ENCODE measurements around the gene PAIP2B. TPM values are rescaled to one million over a fixed set of nuclear protein-coding genes. Genes with fewer than 3 reads are reported as not detected.

Gene PAIP2B
- total RNA-seq, 1 donor = 0.27 TPM

DNA sequence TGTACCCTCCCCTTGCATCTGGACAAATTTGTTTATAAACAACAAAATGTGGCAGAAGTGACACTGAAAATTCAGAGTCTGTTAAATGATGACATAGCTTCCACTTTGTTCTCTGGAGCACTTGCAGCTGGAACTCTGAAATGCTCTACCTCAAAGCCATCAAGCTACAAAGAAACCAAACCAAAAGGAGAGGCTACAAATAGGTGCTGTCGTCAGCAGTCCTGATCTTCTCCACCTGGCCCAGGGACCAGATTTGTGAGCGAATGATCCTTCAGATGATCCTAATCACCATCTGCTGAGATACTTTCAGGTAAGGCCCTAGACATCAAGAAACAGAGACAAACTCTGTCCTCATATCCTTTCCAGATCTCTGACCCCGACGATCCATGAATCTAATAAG is 27.9 kb upstream of the PAIP2B start:
- DNase-seq (ENCODE audit: low read depth) = no peak
- H3K4me3 ChIP-seq (ENCODE audit: low read depth, low read length) = no peak overlapping the region
- TF ChIP-seq, protein P1, sequence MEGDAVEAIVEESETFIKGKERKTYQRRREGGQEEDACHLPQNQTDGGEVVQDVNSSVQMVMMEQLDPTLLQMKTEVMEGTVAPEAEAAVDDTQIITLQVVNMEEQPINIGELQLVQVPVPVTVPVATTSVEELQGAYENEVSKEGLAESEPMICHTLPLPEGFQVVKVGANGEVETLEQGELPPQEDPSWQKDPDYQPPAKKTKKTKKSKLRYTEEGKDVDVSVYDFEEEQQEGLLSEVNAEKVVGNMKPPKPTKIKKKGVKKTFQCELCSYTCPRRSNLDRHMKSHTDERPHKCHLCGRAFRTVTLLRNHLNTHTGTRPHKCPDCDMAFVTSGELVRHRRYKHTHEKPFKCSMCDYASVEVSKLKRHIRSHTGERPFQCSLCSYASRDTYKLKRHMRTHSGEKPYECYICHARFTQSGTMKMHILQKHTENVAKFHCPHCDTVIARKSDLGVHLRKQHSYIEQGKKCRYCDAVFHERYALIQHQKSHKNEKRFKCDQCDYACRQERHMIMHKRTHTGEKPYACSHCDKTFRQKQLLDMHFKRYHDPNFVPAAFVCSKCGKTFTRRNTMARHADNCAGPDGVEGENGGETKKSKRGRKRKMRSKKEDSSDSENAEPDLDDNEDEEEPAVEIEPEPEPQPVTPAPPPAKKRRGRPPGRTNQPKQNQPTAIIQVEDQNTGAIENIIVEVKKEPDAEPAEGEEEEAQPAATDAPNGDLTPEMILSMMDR (IDR thresholded peaks at IDR 0.05; ENCODE audit: insufficient read depth, low read length) = no peak

- TF ChIP-seq, protein P1 (IDR thresholded peaks at IDR 0.05; ENCODE audit: insufficient read depth, low read length) = no peak
- DNase-seq (ENCODE audit: low read depth) = no peak
- H3K4me3 ChIP-seq (ENCODE audit: low read depth, low read length) = no peak overlapping the region
Measured at GRCh38 chr2:71254078-71254477, 27.2 kb upstream of the PAIP2B start.

DNA sequence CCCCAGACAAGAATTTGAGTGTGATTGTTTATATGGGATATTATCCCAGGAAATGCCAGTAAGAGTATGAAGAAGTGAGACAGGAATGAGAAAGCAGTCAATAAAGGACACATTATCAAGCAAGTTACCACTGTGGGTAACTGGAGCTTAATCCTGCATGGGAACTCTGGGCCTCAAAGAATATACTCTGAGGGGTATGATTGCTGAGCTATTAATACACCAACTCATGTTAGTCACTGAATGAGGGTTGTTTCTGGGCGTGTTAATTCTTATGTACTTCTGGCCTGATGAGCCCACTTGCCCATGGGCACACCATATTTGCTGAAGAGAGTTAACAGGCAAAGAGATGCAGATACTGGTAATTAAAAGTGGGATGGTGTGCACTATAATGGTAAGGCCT is 26.6 kb upstream of the PAIP2B start:
- H3K4me3 ChIP-seq (ENCODE audit: low read depth, low read length) = no peak overlapping the region
- no peak for DNase-seq (ENCODE audit: low read depth)
- TF ChIP-seq, protein P1 (IDR thresholded peaks at IDR 0.05; ENCODE audit: insufficient read depth, low read length) = no peak

GRCh38 chr2:71252862-71253261 is 26.0 kb upstream of the PAIP2B start:
- TF ChIP-seq, protein P1 (IDR thresholded peaks at IDR 0.05; ENCODE audit: insufficient read depth, low read length) = no peak
- DNase-seq (ENCODE audit: low read depth) = no peak
- no peak overlapping the region for H3K4me3 ChIP-seq (ENCODE audit: low read depth, low read length)

DNA sequence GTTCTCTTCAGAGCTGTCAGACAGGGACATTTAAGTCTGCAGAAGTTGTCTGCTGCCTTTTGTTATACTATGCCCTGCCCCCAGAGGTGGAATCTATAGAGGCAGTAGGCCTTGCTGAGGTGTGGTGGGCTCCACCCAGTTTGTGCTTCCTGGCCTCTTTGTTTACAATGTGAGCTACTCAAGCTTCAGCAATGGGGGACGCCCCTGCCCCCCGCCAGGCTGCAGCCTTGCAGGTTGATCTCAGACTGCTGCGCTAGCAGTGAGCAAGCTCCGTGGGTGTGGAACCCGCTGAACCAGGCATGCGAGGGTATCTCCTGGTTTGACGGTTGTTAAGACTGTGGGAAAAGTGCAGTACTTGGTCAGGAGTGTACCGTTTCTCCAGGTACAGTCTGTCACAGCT is 24.0 kb upstream of the PAIP2B start:
- no peak overlapping the region for H3K4me3 ChIP-seq (ENCODE audit: low read depth, low read length)
- TF ChIP-seq, protein P1 (IDR thresholded peaks at IDR 0.05; ENCODE audit: insufficient read depth, low read length) = no peak
- DNase-seq (ENCODE audit: low read depth) = no peak

GRCh38 chr2:71244302-71244660 is 17.4 kb upstream of the PAIP2B start:
- TF ChIP-seq, protein P1 (IDR thresholded peaks at IDR 0.05; ENCODE audit: insufficient read depth, low read length) = no peak
- no peak for DNase-seq (ENCODE audit: low read depth)
- no peak overlapping the region for H3K4me3 ChIP-seq (ENCODE audit: low read depth, low read length)

GRCh38 chr2:71243634-71244301 is 16.9 kb upstream of the PAIP2B start:
- H3K4me3 ChIP-seq (ENCODE audit: low read depth, low read length) = no peak overlapping the region
- no peak for DNase-seq (ENCODE audit: low read depth)
- TF ChIP-seq, protein P1 (IDR thresholded peaks at IDR 0.05; ENCODE audit: insufficient read depth, low read length) = no peak

Measured in fibroblast of the aortic adventitia (primary cell).